Osteocyte (in vitro differentiated cells): ENCODE data around the gene PCDHB8. TPM values are rescaled to one million over a fixed set of nuclear protein-coding genes. Genes with fewer than 3 reads are reported as not detected.
A peak's percentile ranks its signal among the peaks of the same experiment; 100 is the strongest.
"Not testable (repeated sequence)": the region's sequence is repeated elsewhere in the genome, so short reads cannot be mapped to it uniquely, and the experiment has no call there.

ENCODE experiments used
- DNase-seq: peaks from one replicate; pipeline ENCODE4 v3.0.0; 2021; ENCODE audit warnings: mixed read lengths; ENCODE audit not compliant: unreplicated experiment; ENCODE audit errors: extremely low spot score
- H3K27ac Mint-ChIP-seq: one replicate; pipeline ENCODE4 v1.8.0; 2021; ENCODE audit warnings: mild to moderate bottlenecking, mixed read lengths; ENCODE audit not compliant: unreplicated experiment
- H3K27me3 Mint-ChIP-seq: one replicate; pipeline ENCODE4 v1.8.0; 2021; ENCODE audit warnings: mixed read lengths; ENCODE audit not compliant: unreplicated experiment
- H3K36me3 Mint-ChIP-seq: one replicate; pipeline ENCODE4 v1.8.0; 2021; ENCODE audit warnings: mixed read lengths; ENCODE audit not compliant: unreplicated experiment
- H3K4me1 Mint-ChIP-seq: one replicate; pipeline ENCODE4 v1.8.0; 2021; ENCODE audit warnings: mixed read lengths; ENCODE audit not compliant: unreplicated experiment
- H3K4me3 Mint-ChIP-seq: one replicate; pipeline ENCODE4 v1.8.0; 2021; ENCODE audit warnings: mild to moderate bottlenecking, moderate library complexity, mixed read lengths; ENCODE audit not compliant: unreplicated experiment
- H3K9me3 Mint-ChIP-seq: one replicate; pipeline ENCODE4 v1.8.0; 2021; ENCODE audit warnings: mixed read lengths; ENCODE audit not compliant: unreplicated experiment
- CTCF ChIP-seq: fragments of 200-600 bp; sonication (generic); IDR thresholded peaks from 2 replicates; pipeline ENCODE4 v1.5.0; 2021; ENCODE audit warnings: antibody characterized with exemption, mild to moderate bottlenecking, moderate library complexity
- total RNA-seq: library from RNA; stranded (reverse); gene quantifications from 2 replicates; pipeline ENCODE4 v1.2.1, GENCODE V29; 2021

Gene PCDHB8
- total RNA-seq, 1 donor from 2014 or later = 0.81 TPM

DNA sequence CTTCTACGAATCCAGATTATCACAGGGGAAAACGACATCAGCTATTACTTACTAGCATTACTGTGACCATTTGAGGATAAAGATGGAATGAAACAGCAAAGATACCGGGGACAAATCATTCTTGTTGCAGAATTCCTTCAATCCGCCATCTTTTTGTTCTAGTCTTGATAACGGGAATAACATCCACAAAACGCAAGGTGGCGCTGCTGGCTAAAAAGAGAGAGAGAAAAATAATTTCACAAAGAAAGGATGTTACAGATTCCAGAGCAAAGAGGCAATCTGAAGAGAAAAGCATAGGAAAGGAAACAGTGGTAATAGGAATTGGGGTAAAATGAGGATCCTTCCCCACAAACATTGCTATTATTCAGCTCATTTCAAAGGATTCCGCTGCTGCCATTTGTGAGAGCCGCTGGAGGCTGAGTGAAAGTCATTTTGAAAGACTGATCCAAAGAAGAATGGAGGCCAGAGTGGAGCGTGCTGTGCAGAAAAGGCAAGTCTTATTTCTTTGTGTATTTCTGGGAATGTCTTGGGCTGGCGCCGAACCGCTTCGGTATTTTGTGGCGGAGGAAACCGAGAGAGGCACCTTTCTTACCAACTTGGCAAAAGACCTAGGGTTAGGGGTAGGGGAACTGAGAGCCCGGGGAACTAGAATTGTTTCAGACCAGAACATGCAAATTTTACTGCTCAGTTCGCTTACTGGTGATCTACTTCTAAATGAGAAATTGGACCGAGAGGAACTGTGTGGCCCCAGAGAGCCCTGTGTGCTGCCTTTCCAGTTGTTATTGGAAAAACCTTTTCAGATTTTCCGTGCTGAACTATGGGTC is 5.0 kb upstream of the PCDHB8 start, which contains the start of gene PCDHB7:
PCDHB7 (plus strand) TSS at position 264 of the 824 bp plus-strand sequence; CDS start at position 456, 192 bp downstream.
- Mint-ChIP-seq H3K36me3 (peaks cover 10% of the 10 kb centered on the region), H3K9me3 (peaks cover 34% of the 10 kb centered on the region), H3K4me3 (no peak within 1 kb of the TSS), H3K4me1 (no peaks in the 10 kb centered on the region), H3K27me3 (no peaks in the 10 kb centered on the region), H3K27ac (no peak within 1 kb of the TSS)
- TF ChIP-seq CTCF = peak; percentile 13
- no peak for DNase-seq

DNA sequence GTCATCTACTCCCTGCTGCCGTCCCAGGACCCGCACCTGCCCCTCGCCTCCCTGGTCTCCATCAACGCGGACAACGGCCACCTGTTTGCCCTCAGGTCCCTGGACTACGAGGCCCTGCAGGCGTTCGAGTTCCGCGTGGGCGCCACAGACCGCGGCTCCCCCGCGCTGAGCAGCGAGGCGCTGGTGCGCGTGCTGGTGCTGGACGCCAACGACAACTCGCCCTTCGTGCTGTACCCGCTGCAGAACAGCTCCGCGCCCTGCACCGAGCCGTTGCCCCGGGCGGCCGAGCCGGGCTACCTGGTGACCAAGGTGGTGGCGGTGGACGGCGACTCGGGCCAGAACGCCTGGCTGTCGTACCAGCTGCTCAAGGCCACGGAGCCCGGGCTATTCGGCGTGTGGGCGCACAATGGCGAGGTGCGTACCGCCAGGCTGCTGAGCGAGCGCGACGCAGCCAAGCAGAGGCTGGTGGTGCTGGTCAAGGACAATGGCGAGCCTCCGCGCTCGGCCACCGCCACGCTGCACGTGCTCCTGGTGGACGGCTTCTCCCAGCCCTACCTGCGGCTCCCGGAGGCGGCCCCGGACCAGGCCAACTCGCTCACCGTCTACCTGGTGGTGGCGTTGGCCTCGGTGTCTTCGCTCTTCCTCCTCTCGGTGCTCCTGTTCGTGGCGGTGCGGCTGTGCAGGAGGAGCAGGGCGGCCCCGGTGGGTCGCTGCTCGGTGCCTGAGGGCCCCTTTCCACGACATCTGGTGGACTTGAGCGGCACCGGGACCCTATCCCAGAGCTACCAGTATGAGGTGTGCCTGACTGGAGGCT is 3.1 kb upstream of the PCDHB8 start:
- not testable (repeated sequence) for H3K4me3 Mint-ChIP-seq, H3K27ac Mint-ChIP-seq, DNase-seq, H3K36me3 Mint-ChIP-seq, H3K4me1 Mint-ChIP-seq, H3K27me3 Mint-ChIP-seq
- H3K9me3 Mint-ChIP-seq = peaks cover 19% of the 10 kb centered on the region

DNA sequence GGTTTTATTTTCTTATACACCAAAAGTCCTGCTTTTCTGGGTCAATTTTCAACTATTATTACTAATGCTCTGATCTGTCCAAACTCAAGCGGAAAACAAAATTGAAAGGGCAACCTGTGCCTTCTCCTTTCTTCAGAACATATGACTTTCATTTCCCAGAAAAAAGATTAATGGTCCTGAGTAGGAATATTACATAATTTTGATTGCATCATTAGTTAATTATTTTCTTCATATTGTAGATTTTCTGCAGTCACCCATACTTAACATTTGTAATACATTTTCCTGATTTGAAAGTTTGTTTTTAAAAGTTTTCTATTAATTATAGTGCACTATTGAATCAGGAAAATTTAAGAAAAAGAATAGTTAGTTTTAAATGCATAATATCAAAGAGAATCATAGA is 1.7 kb upstream of the PCDHB8 start:
- Mint-ChIP-seq H3K27ac (no peak overlapping the region), H3K4me3 (no peak overlapping the region), H3K27me3 (no peaks in the 10 kb centered on the region), H3K36me3 (peaks cover 5% of the 10 kb centered on the region), H3K4me1 (no peaks in the 10 kb centered on the region), H3K9me3 (peaks cover 9% of the 10 kb centered on the region)
- no peak for TF ChIP-seq CTCF
- DNase-seq = no peak

DNA sequence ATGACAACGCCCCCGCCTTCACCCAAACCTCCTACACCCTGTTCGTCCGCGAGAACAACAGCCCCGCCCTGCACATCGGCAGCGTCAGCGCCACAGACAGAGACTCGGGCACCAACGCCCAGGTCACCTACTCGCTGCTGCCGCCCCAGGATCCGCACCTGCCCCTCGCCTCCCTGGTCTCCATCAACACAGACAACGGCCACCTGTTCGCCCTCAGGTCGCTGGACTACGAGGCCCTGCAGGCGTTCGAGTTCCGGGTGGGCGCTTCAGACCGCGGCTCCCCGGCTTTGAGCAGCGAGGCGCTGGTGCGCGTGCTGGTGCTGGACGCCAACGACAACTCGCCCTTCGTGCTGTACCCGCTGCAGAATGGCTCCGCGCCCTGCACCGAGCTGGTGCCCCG is 1.8 kb downstream of the PCDHB8 start:
- H3K4me3 Mint-ChIP-seq, H3K4me1 Mint-ChIP-seq, H3K27me3 Mint-ChIP-seq, DNase-seq, H3K36me3 Mint-ChIP-seq, H3K27ac Mint-ChIP-seq: not testable (repeated sequence)
- peaks cover 24% of the 10 kb centered on the region for H3K9me3 Mint-ChIP-seq

GRCh38 chr5:141179876-141180275 is 2.3 kb downstream of the PCDHB8 start:
- H3K4me3 Mint-ChIP-seq, H3K27me3 Mint-ChIP-seq, DNase-seq, H3K27ac Mint-ChIP-seq, H3K4me1 Mint-ChIP-seq: not testable (repeated sequence)
- peaks cover 29% of the 10 kb centered on the region for H3K9me3 Mint-ChIP-seq
- H3K36me3 Mint-ChIP-seq = peaks cover 11% of the 10 kb centered on the region

- Mint-ChIP-seq H3K4me3 (no peak overlapping the region), H3K27me3 (no peaks in the 10 kb centered on the region)
- TF ChIP-seq CTCF = no peak
Measured at GRCh38 chr5:141180313-141180712, 2.7 kb downstream of the PCDHB8 start.

More at GRCh38 chr5:141180313-141180712, 2.7 kb downstream of the PCDHB8 start:
- peaks cover 33% of the 10 kb centered on the region for H3K9me3 Mint-ChIP-seq
- H3K27ac Mint-ChIP-seq = no peak overlapping the region
- DNase-seq = no peak
- no peaks in the 10 kb centered on the region for H3K4me1 Mint-ChIP-seq
- peaks cover 14% of the 10 kb centered on the region for H3K36me3 Mint-ChIP-seq
